Erythroblast (primary cell): ENCODE results near the gene CMIP.
A peak's percentile ranks its signal among the peaks of the same experiment; 100 is the strongest.

Experiments used
- DNase-seq, 2 experiments: peaks; one replicate each; lab custom pipeline; 2025; lab: John Stamatoyannopoulos, UW
- GATA1 ChIP-seq: IDR thresholded peaks from 2 replicates; pipeline ENCODE4 v1.6.1; 2011; ENCODE audit warnings: low read depth, mild to moderate bottlenecking, control low read depth, low read length, moderate library complexity
- POLR2A ChIP-seq: IDR thresholded peaks from 2 replicates; pipeline ENCODE4 v1.6.1; 2011; ENCODE audit warnings: mild to moderate bottlenecking, low read length

CMIP gene

DNA sequence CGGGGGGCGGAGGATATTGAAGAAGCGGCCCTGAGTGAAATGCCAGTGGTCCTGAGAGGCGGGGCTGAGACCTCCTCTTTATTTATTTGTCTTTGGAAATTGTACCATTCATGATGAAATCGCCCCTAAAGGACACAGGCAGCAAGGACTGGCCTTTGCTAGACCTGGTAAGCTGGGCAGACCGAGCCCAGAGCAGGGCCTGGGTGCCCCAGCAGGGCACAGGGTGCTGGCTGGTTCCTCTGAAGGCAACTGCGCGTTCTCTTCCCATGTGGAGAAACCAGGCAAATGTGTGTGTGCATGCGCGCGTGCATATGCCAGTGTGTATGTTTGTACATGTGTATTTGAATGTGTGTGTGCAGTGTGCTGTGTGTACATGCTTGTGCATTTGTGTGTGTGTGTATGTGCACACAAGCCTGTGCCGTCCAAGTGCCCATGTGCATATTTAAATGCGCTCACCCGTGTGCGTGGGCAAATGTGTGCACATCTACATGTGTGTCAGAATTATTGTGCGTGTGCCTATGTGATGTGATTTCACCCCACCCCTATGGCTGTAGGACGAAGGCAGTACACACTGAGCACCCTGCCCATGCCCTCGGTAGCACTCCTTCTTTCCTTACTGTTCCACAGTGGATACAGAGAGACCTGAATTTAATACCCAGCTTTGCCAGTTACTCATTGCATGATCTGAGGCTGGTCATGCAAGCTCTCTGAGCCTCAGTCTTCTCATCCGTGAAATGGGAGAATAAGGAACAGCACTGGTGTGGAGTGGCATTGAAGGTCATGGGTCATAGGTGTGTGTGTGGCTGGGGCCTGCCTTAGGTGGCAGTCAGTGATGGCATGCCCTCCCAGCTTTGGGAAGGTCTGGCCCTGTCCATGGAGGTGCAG, 105.2 kb downstream of the CMIP start:
- DNase-seq: no peak
- TF ChIP-seq POLR2A: no peak
- no peak for TF ChIP-seq GATA1

DNA sequence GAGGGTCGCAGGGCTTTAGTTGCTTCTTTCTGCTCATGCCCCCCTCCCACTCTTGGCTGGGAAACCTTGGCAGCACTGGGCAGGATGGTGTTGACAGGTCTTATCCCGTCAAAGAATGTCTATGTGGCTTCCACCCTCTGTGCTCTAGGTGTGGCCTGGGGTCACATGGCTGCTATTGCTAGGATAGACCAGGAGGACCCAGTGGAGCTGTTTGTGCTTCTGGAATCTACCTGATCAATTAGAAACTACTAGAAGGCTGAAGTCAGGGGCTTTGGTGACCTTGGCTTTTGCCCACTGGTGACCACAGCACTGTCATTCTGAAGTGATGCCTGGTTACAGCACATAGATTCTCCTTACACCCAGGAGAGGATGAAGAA, 105.8 kb downstream of the CMIP start:
- TF ChIP-seq POLR2A: no peak
- no peak for TF ChIP-seq GATA1
- DNase-seq: no peak

DNA sequence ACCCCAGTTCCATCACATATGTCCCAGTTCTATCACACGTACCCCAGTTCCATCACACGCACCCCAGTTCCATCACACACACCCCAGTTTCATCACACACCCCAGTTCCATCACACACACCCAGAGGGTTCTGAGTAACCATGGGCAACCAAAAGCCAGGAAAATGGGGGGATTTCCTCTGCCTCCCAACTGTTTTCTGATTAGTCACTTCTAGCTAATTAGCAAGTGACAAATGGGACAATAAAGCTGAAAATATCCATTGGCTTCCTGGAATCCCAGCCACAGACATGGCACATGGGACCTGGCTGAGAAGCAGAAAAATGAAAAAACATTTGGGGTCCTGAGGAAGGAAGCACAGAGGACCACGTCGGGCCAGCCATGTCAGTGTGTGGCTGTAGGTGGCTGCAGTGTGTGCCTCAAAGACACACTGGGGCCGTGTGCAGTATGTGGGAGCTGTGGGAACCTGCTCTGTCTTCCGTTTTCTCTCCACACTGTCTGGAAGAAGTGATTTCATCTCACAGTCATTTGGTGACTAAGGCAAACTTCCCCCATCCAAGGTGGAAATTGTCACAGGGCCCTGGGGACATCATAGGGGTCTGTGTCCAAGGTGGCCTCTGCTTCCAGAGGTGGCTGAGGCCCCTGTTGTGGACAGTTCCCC, 106.7 kb downstream of the CMIP start:
- DNase-seq: no peak
- no peak for TF ChIP-seq GATA1
- no peak for TF ChIP-seq POLR2A

DNA sequence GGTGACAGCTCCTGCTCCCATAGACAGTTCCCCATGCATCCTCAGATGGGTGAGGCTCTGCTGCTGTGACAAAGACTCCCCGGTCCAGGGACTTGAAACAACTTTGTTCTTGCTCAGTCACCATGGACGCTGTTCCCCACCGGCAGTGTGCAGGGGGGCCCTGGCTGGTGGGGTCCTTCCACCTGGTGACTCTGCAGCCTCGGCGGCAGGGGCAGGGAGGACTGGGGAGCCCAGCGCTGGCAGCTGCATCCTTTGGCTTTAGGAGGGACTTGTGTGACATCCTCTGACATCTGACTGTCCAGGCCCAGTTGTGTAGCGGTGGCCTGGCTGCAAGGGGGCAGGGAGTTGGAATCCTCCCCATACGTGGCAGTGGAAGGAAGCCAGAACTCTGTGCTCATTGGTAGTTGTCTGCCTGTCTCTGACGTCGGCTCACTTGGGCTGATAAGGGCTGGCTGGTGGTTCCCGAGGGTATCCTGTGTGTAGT, 107.3 kb downstream of the CMIP start:
- peak; percentile 14 to 17 for DNase-seq
- no peak for TF ChIP-seq GATA1

- no peak for DNase-seq
- TF ChIP-seq GATA1 (no peak), POLR2A (no peak)
Observed at GRCh38 chr16:81552743-81553079, 108.1 kb downstream of the CMIP start.

DNA sequence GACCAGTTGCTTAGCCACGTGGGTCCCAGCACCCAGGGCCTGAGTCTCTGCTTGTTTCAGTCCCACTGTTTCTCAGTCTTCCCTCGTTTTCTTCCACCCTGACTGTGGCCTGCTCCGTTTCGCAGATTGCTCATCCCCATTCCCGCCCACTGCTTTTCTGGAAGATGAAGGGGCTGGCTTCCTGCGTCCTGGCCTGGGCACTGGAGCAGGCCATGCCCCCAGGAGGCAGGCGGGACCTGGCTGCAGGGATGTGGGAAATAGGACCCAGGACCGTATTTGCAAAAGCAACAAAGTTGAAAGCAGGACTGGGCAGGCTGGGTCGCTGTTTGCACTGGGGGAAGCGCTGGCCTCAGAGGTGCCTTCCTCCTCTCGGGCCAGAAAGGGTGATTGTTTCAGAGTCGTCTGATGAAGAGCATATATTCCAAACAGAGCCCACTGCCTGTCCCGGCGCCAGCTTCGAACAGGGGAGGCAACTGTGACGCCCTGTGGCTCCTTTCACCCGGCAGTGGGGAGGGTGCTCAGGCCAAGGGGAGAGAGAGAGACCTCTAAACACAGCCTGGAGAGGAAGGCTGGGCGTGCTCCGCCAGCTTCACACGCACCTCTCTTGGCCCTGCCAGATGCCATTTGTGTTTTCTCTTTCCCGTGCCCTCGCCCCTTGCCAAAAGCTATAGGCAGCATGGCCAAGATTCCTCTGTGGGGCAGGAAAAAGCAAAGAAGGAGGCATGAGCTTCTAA, 108.6 kb downstream of the CMIP start:
- TF ChIP-seq GATA1 (no peak), POLR2A (no peak)
- no peak for DNase-seq

GRCh38 chr16:81553814-81554675, 109.4 kb downstream of the CMIP start:
- no peak for DNase-seq
- no peak for TF ChIP-seq GATA1
- no peak for TF ChIP-seq POLR2A

- no peak for DNase-seq
Observed at GRCh38 chr16:81554979-81555378, 110.4 kb downstream of the CMIP start.

GRCh38 chr16:81555660-81556059, 111.1 kb downstream of the CMIP start:
- DNase-seq: no peak
- no peak for TF ChIP-seq POLR2A
- TF ChIP-seq GATA1: no peak

More at GRCh38 chr16:81554979-81555378, 110.4 kb downstream of the CMIP start:
- TF ChIP-seq GATA1 (no peak), POLR2A (no peak)

DNA sequence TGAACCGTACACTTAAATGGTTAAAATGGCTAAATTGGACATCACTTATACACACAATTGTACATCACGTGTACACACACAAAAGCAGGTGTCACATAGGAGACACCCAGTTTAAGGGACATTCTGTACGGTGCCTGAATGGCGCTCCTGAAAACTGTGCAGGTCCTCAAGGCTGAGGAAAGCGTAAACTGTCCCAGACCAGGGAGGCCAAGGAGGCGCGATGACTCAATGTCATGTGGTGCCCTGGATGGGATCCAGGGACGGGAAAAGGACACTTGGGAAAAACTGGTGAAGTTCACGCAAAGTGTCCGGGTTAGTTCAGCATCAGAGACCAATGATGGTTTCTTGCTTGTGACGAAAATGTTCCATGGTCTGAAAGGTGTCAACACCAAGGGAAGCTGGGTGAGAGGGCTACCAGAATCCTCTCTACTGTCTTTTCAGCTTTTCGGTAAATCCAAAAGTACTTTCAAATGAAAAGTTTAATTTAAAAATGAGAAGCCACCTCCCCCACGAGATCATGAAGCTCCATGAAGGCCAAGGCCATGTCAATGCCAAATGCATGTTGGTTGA, 112.2 kb downstream of the CMIP start:
- DNase-seq: no peak
- TF ChIP-seq GATA1: no peak
- no peak for TF ChIP-seq POLR2A

- DNase-seq: no peak
- TF ChIP-seq POLR2A (no peak), GATA1 (no peak)
Observed at GRCh38 chr16:81558077-81558443, 113.5 kb downstream of the CMIP start.

DNA sequence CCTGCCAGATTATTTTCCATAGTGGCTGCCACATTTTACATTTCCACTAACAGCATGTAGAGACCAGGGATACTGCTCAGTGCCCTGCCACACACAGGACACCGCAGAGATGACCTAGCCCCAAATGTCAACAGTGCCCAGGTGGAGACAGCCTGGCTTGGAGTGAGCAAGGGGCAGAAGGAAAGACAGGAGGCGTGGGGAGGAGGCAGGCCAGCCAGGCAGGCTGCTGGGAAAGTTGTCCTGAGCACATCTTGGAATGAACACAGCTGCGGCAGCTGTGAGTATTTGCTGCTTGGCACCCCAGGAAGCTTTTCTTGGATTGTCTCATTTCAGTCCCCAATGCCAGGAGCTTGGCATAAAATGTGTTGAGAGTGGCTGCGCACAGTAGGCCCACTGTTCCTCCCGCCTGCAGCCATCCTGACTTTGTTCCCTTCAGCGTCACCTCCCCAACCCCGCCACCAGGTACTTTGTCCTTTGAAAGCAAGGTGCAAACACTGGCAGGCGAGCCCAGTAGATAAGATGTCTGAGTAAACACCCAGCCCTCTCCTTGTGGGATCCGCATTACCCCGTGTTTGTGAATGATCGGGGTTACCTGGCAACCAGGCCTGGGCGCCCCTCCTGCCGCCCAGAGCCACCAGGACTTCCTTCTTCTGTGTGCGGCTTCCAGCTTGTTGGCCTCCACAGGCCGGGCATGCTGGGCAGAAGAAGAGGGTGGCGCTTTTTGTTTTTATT, 114.0 kb downstream of the CMIP start:
- peak in 1 of 2 experiments; percentile 18 for DNase-seq
- TF ChIP-seq GATA1: no peak
- no peak for TF ChIP-seq POLR2A
